GM12878 (cell line): ENCODE results near the gene KIAA0930. TPM values are rescaled to one million over a fixed set of nuclear protein-coding genes. Genes with fewer than 3 reads are reported as not detected.

Source experiments
- ATAC-seq: fragments of 200-7000 bp; cut with Tn5 transposase; 3 replicates; pipeline ENCODE4 v1.9.1; 2020; ENCODE audit warnings: mild to moderate bottlenecking, moderate library complexity
- BruUV-seq: library from RNA; stranded (reverse); fragments of 400-500 nt; replicated peaks from 2 replicates; lab custom pipeline; 2021; lab: Mats Ljungman, UMichigan
- CTCF ChIA-PET: fragments of 300-600 bp; sonication (Branson Sonifier 250); formaldehyde crosslinking; extraction: SDS; loops from one replicate; lab custom pipeline; 2021; ENCODE audit warnings: inconsistent platforms; lab: Yijun Ruan, JAX
- POLR2A ChIA-PET: fragments of 350-600 bp; formaldehyde crosslinking; extraction: SDS; loops from one replicate; lab custom pipeline; 2021; ENCODE audit warnings: inconsistent platforms; lab: Charles Lee
- RAD21 ChIA-PET: fragments of 300-600 bp; sonication (Branson Sonifier 250); formaldehyde crosslinking; loops from one replicate; lab custom pipeline; 2023; ENCODE audit warnings: antibody characterized with exemption; ENCODE audit not compliant: unreplicated experiment; lab: Charles Lee
- SMC1A ChIA-PET: fragments of 300-600 bp; sonication (Branson Sonifier 250); formaldehyde crosslinking; loops from one replicate; lab custom pipeline; 2023; ENCODE audit not compliant: unreplicated experiment, uncharacterized antibody; lab: Charles Lee
- DNase-seq: peaks from one replicate; pipeline ENCODE4 v3.0.0-alpha.2; 2011; ENCODE audit warnings: low read depth, low spot score
- FAIRE-seq: peaks from 3 replicates; lab custom pipeline; 2011; peaks lifted over from hg19 to GRCh38; lab: Jason Lieb, UNC
- H2AFZ ChIP-seq: 2 replicates; pipeline ENCODE4 v1.6.0; 2011; ENCODE audit warnings: low read depth, low read length, control low read depth; ENCODE audit not compliant: control insufficient read depth
- H3K27ac ChIP-seq: 2 replicates; pipeline ENCODE4 v1.5.1; 2011; ENCODE audit warnings: control low read depth; ENCODE audit not compliant: control insufficient read depth, insufficient read depth
- H3K27me3 ChIP-seq, 2 experiments: replicated peaks in 1 of 2; 2 replicates each; pipeline versions ENCODE4 v1.6.0 to v1.6.1; 2011; ENCODE audit warnings: low read length in 1 of 2; ENCODE audit not compliant: control insufficient read depth in 2 of 2, insufficient read depth in 2 of 2
- H3K36me3 ChIP-seq, 2 experiments: 2 replicates each; pipeline ENCODE4 v1.5.1; 2011; ENCODE audit warnings: low read length in 1 of 2; ENCODE audit not compliant: control insufficient read depth in 2 of 2, insufficient read depth in 2 of 2
- H3K4me1 ChIP-seq: 2 replicates; pipeline ENCODE4 v1.6.1; 2011; ENCODE audit warnings: mild to moderate bottlenecking, low read length, moderate library complexity, mixed read lengths; ENCODE audit not compliant: control insufficient read depth, insufficient read depth
- H3K4me2 ChIP-seq: 2 replicates; pipeline ENCODE4 v1.6.0; 2011; ENCODE audit warnings: control low read depth; ENCODE audit not compliant: control insufficient read depth, insufficient read depth
- H3K4me3 ChIP-seq: fragments of 200-600 bp; sonication (generic); 2 replicates; pipeline ENCODE4 v1.5.1; 2016
- H3K79me2 ChIP-seq: 2 replicates; pipeline ENCODE4 v1.6.0; 2011; ENCODE audit warnings: low read length; ENCODE audit not compliant: control insufficient read depth, insufficient read depth
- H3K9ac ChIP-seq: 2 replicates; pipeline ENCODE4 v1.8.0; 2011; ENCODE audit warnings: low read length, control low read depth, mixed read lengths; ENCODE audit not compliant: control insufficient read depth, insufficient read depth
- H3K9me3 ChIP-seq: replicated peaks from 3 replicates; pipeline ENCODE4 v1.5.1; 2011; ENCODE audit warnings: mild to moderate bottlenecking, low read length; ENCODE audit not compliant: control insufficient read depth, insufficient read depth
- H4K20me1 ChIP-seq: 2 replicates; pipeline ENCODE4 v1.6.0; 2011; ENCODE audit not compliant: control insufficient read depth, insufficient read depth
- ATF3 ChIP-seq: IDR thresholded peaks from 2 replicates; pipeline ENCODE4 v1.6.1; 2011; ENCODE audit warnings: low read depth, mild to moderate bottlenecking, low read length, moderate library complexity, borderline replicate concordance; ENCODE audit errors: extremely low read depth
- E2F4 ChIP-seq: IDR thresholded peaks from 2 replicates; pipeline ENCODE4 v1.6.1; 2012; ENCODE audit warnings: low read depth, low read length, improper control_type of control experiment
- MTA3 ChIP-seq: IDR thresholded peaks from 2 replicates; pipeline ENCODE4 v1.6.1; 2012; ENCODE audit warnings: low read length, inconsistent platforms, borderline replicate concordance
- NFXL1 ChIP-seq: fragments of 450-650 bp; IDR thresholded peaks from 2 replicates; pipeline ENCODE4 v1.6.1; 2017; ENCODE audit warnings: antibody characterized with exemption, mild to moderate bottlenecking, borderline replicate concordance
- ZSCAN29 ChIP-seq: fragments of 450-650 bp; IDR thresholded peaks from 2 replicates; pipeline ENCODE4 v1.6.1; 2017; ENCODE audit warnings: mild to moderate bottlenecking, moderate library complexity
- WGBS: methylation state at CpG from one replicate; pipeline ENCODE4 v1.1.6; 2016; ENCODE audit warnings: low lambda C conversion rate; ENCODE audit not compliant: insufficient replicate concordance, insufficient coverage; ENCODE audit errors: missing lambda C conversion rate; 5-methylcytosine and 5-hydroxymethylcytosine counted together
- in situ Hi-C: fragments of 300-500 bp; cut with MboI; formaldehyde crosslinking; loops from 9 replicates; pipeline ENCODE4 v1.14.3; 2018; ENCODE audit warnings: mixed read lengths
- intact Hi-C: fragments of 100-400 bp; cut with micrococcal nuclease; formaldehyde crosslinking; loops from one replicate; pipeline ENCODE4 v1.14.2; 2022; ENCODE audit not compliant: unreplicated experiment
- polyA plus RNA-seq, 11 experiments: library from polyadenylated mRNA; depleted of rRNA in 4 of 11; unstranded in 6 of 11; stranded (reverse) in 5 of 11; fragments of >200 nt; fragmentation: Nextera tagmentation in 4 of 11; fragmentation: Illumina TruSeq in 1 of 11; extraction: Ambion mirVana in 4 of 11; extraction: Trizol in 1 of 11; gene quantifications; 1 replicate in 1 of 11; 2 replicates in 10 of 11; pipeline versions ENCODE4 v1.2.1 to v1.2.3, GENCODE V29; 2011 to 2016; ENCODE audit warnings: inconsistent platforms in 2 of 11, missing spikeins in 2 of 11, low read depth in 1 of 11
- total RNA-seq, 4 experiments: library from RNA; depleted of rRNA in 3 of 4; stranded (reverse); fragments of >200 nt in 3 of 4; fragmentation: Illumina TruSeq in 1 of 4; extraction: Trizol in 1 of 4; gene quantifications; 2 replicates each; pipeline versions ENCODE4 v1.2.1 to v1.2.3, GENCODE V29; 2013 to 2021
- TF ChIP-seq, protein P1 (sequence below): fragments of 450-650 bp; IDR thresholded peaks from 2 replicates; pipeline ENCODE4 v1.6.1; 2016; ENCODE audit warnings: mild to moderate bottlenecking

KIAA0930 gene
- total and polyA plus RNA-seq, 10 of the 15 experiments (the other 5 are each of a cell fraction or from before 2014, with no cell fraction given), result 3.6 to 125 (median 46.3) TPM

DNA sequence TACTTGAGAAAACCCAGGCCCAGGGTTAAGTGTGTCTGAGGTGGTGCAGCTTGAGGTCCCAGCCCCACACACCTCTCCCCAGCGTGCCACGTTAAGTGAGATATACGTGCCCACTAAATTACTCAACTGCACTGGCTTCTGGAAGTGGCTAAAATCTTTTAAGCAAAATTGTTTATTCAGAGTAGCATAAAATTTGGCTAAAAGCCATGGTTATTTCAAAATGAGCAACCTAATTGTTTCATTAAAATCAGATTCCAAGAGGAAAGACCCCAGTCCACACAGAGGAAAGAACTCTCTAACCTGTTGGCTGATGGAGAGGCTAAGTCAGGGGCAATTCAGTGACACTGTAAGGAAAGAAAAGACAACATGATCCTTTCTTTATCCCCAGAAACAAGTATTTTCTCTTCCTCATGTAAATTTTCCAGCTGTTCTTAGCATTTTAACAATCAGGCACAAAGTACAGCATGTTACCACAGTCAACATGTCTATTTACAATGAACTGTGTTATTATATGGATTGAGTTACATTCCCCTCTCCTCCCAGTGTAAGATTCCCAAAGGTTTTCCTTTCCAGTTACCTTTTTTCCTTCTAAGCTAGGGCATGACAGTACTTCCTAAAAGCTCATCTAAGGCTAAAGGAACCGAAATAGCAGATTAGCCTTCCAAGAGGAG lies 50.4 kb downstream of the KIAA0930 start (continued):
- TF ChIP-seq ZSCAN29, result no peak
- TF ChIP-seq MTA3, result no peak
- no peak for TF ChIP-seq NFXL1
- TF ChIP-seq ATF3, result no peak

DNA sequence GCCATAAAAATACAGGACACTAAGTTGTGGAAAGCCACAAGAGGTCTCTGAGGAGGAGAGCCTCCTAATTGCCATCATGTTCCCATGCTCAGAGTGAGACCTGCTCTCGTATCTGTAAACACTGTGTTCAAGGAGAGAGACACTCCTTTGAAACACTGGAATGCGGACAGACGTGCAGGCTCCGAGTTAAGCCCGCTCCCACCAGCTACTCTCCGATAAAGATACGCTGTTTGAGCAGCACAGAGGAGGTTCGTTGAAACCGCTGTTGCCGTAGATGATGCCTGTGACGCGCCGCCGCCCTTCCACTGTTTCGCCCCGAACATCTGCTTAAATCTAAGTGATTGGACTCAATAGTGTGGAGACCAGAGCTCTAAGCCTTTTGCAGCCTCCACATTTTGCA lies 51.9 kb downstream of the KIAA0930 start:
- no peaks in the 10 kb centered on the region for H4K20me1 ChIP-seq
- ChIA-PET CTCF (no interaction called here), SMC1A (no interaction called here), RAD21 (no interaction called here), POLR2A (interaction anchor here (0.6 kb wide), 1 partner anchor 110 kb away, joined by 3 read pairs; no protein-coding TSS in a partner anchor)
- H2AFZ ChIP-seq, result no peak overlapping the region
- no TSS peak for BruUV-seq
- no peaks in the 10 kb centered on the region for H3K9me3 ChIP-seq
- in situ Hi-C loops (no loop called here), intact Hi-C loops (no loop called here)
- FAIRE-seq (no peak), DNase-seq (no peak), ATAC-seq (no peak)
- H3K79me2 ChIP-seq, result no peaks in the 10 kb centered on the region
- H3K4me1 ChIP-seq, result no peaks in the 10 kb centered on the region
- H3K4me2 ChIP-seq, result no peak overlapping the region
- peaks cover 6 to 26% of the 10 kb centered on the region in 2 experiments for H3K36me3 ChIP-seq
- no peak overlapping the region for H3K9ac ChIP-seq
- no peak overlapping the region for H3K27ac ChIP-seq
- TF ChIP-seq, protein P1, sequence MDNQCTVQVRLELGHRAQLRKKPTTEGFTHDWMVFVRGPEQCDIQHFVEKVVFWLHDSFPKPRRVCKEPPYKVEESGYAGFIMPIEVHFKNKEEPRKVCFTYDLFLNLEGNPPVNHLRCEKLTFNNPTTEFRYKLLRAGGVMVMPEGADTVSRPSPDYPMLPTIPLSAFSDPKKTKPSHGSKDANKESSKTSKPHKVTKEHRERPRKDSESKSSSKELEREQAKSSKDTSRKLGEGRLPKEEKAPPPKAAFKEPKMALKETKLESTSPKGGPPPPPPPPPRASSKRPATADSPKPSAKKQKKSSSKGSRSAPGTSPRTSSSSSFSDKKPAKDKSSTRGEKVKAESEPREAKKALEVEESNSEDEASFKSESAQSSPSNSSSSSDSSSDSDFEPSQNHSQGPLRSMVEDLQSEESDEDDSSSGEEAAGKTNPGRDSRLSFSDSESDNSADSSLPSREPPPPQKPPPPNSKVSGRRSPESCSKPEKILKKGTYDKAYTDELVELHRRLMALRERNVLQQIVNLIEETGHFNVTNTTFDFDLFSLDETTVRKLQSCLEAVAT, result no peak
- TF ChIP-seq E2F4, result no peak
- WGBS, result 87% methylated on average over 16 of the region's 16 CpGs
- H3K4me3 ChIP-seq, result no peak overlapping the region
- no peaks in the 10 kb centered on the region for H3K27me3 ChIP-seq
